GM21367 (cell line): ENCODE data around the gene MRPS22.

ENCODE experiments used
- ATAC-seq: cut with Tn5 transposase; IDR thresholded peaks from one replicate; pipeline ENCODE4 v1.9.1; 2021; ENCODE audit not compliant: unreplicated experiment

Gene MRPS22

GRCh38 chr3:139343895-139344856 lies at the start of gene MRPS22:
Gene MRPS22, plus strand, starts transcription at chr3:139344020. Its CDS starts 7 bp downstream, at chr3:139344027.
- ATAC-seq: peak; percentile 97

- ATAC-seq: no peak
Measured at GRCh38 chr3:139295040-139295439, 48.8 kb upstream of the MRPS22 start.

- no peak for ATAC-seq
Measured at GRCh38 chr3:139296141-139296718, 47.6 kb upstream of the MRPS22 start.

- no peak for ATAC-seq
Measured at GRCh38 chr3:139297588-139298311, 46.1 kb upstream of the MRPS22 start.

- no peak for ATAC-seq
Measured at GRCh38 chr3:139299261-139300132, 44.3 kb upstream of the MRPS22 start.

- no peak for ATAC-seq
Measured at GRCh38 chr3:139300416-139300815, 43.4 kb upstream of the MRPS22 start.

GRCh38 chr3:139301183-139301582 lies 42.6 kb upstream of the MRPS22 start:
- ATAC-seq: no peak

GRCh38 chr3:139301654-139302053 lies 42.2 kb upstream of the MRPS22 start:
- no peak for ATAC-seq

GRCh38 chr3:139302084-139302800 lies 41.6 kb upstream of the MRPS22 start:
- ATAC-seq: no peak

- no peak for ATAC-seq
Measured at GRCh38 chr3:139302801-139303113, 41.1 kb upstream of the MRPS22 start.

- ATAC-seq: no peak
Measured at GRCh38 chr3:139303216-139303615, 40.6 kb upstream of the MRPS22 start.

GRCh38 chr3:139304383-139304782 lies 39.4 kb upstream of the MRPS22 start:
- no peak for ATAC-seq

- ATAC-seq: no peak
Measured at GRCh38 chr3:139306078-139306477, 37.7 kb upstream of the MRPS22 start.

- no peak for ATAC-seq
Measured at GRCh38 chr3:139307072-139307491, 36.7 kb upstream of the MRPS22 start.

GRCh38 chr3:139307601-139308555 lies 35.9 kb upstream of the MRPS22 start:
- ATAC-seq: no peak

- ATAC-seq: no peak
Measured at GRCh38 chr3:139308560-139308959, 35.3 kb upstream of the MRPS22 start.

GRCh38 chr3:139309061-139309591 lies 34.7 kb upstream of the MRPS22 start:
- no peak for ATAC-seq

GRCh38 chr3:139309880-139310279 lies 33.9 kb upstream of the MRPS22 start:
- ATAC-seq: no peak

- ATAC-seq: no peak
Measured at GRCh38 chr3:139310474-139310933, 33.3 kb upstream of the MRPS22 start.
